ENCODE results near the gene PIM1.

The PIM1 gene

DNA sequence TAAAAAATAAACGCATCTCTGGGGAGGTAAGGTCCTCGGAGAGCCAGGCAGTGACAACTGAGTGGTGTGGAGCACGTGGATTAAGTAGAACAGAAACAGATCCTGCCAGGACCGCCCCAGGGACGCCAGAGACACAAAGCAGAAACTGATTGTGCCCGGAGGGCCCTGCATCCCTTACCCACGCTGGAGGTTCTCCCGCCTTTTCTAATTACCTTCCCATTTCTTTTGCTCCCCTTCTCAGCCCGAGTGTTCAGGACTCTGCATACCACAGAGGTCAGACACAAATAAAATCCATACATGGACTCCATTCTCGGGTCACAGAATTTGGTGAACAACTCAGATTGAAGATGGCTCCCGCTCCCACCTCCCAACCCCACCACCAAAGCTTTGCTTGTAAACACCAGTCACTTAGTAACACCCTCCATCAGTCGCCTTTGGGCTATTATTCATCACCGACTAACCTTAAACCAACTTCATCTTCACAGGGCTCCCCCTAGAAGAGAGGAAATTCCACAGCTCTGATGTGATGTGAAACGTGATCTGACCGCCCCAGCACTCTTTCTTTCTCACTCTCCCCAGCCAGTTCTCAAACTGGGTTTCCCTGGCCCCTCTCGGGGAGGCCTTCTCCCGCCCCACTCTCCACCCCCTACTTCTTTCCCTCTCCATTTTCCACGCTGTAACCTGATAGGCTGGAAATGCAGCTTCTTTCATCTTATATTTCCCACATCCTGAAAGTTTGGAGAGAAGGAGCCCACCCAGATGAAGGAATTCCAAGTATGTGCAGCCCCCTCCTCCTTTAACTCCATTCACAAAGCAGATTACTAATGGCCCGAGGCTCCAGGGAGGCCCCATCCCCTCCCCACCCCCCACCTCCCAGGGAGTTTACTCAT lies 32.5 kb upstream of the PIM1 start:
- DNase-seq (ENCODE audit: low read depth in 2 of 2), result peak; percentile 21 to 51

DNA sequence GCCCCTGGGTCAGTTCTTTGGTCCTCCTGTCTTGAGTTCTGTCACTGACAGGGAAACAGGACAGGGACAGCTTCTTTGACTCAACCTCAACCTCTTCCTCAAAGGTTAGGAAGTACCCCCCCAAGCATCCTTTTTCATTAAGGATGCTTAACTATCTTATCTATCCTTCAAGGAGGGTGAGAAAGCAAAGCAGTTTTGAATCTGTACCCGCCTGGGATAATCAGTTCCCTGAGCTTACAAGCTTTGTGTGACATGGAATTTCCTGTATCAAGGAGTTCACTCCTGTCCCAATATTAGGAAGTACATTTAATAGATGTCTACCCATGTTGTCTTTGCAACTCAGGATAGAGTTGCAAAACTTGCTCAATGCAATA lies 31.1 kb upstream of the PIM1 start:
- no peak for DNase-seq (ENCODE audit: low read depth in 2 of 2)

DNA sequence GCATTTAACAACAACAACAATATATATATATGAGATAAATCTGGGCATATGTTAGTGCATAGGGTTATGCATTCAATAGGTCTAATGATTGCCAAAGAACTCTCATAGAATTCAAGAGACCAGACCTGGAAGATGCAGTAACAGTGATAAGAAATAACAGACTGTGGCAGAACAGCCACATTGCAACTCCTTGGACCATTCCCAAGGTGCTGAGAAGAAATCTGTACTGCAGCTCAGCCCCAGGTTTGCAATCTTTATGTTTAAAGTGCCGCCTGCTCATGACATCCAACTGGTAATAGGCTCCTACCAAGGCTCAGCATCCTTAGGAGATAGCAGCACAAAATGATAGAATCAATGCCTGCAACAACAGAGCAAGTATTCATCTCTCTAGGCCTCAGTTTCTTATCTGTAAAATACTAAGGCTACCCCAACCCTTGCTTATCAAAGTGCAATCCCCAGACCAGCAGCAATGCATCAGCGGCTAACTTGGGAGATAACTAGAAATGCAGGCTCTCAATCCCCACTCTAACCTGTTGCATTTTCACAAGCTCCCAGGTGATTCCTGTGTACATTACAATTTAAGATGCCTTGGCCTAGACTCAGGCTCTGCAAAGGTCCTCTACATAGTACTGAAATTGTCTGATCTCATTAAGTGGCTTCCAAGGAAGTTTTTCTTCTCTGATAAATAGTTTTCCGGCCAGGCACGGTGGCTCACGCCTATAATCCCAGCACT lies 30.6 kb upstream of the PIM1 start:
- DNase-seq (ENCODE audit: low read depth in 2 of 2), result no peak

DNA sequence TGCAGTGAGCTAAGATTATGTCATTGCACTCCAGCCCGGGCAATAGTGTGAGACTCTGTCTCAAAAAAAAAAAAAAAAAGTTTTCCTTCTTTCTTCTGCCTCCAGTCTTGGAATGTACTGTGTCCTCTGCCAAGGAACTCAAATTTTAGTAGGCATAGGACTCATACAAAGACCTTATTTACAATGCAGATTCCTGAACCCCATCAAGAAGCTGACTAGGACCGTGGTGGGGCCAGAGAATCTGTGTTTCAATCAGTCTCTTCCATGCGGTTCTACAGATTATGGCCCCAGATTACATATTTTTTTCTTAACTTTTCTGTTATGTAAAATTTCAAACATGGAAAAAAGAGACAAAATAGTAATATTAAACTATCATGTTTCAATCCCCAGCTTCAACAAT lies 29.8 kb upstream of the PIM1 start:
- DNase-seq (ENCODE audit: low read depth in 2 of 2), result no peak

DNA sequence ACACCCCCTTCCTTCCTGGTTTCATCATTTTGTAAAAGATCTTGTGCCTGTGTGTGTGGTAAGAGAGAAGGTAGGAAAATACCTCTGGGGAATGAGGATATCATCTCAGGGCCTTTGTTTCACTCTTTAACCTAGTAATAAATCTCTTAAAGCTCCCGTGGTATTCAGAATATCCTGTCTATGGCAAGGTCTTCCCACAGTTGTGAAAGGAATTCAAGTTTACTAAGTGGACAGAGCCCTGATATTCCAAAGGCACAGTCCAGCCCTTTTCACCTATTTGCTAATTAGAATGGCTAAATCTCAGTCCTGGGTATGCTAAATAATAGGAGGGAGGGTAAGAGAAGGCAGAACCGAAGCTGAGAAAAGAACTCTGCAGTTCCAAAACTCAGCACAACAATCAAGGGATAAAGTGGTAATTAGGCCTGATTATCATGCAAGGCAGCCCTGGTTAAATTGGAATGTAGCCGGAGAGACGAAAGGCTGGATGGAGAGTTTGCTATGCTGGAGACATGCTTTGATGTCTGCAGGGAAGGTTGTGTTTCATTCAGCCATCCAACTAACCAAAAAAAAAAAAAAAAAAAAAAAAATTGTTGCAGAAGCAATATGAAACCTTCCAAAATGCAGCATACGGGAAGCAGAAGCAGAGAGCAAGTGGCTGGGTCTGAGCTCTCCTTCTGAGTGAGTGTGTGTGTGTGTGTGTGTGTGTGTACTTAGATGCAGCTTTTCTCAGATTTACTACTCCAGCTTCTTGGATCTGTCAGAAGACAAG lies 28.5 kb upstream of the PIM1 start:
- DNase-seq (ENCODE audit: low read depth in 2 of 2), result no peak

DNA sequence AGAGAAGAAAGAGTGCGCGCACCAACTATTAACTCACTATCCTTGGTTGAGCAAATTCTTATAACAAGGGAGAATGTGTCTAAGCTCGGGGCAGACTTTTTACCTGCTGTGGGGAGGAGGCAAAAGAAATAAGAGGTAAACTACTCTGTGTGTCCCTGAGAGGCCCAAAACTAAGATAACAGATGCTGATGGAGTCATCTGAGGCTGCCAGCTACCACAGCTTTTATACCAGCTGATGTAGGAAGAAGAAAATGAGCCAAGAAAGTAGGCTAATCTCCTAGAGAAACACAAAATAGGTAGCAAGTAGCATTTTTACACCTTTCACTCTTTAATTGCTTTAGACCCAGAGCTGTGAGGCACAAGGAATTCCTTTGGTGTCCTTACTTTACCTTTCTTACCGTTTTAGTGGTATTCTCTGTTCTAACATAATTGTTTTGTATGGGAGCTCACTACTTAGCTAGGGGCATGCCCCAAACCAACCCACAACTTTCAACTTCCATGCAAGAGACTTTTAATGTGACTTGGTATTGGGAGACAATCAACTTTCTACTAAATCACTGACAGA lies 27.8 kb upstream of the PIM1 start:
- DNase-seq (ENCODE audit: low read depth in 2 of 2), result no peak

DNA sequence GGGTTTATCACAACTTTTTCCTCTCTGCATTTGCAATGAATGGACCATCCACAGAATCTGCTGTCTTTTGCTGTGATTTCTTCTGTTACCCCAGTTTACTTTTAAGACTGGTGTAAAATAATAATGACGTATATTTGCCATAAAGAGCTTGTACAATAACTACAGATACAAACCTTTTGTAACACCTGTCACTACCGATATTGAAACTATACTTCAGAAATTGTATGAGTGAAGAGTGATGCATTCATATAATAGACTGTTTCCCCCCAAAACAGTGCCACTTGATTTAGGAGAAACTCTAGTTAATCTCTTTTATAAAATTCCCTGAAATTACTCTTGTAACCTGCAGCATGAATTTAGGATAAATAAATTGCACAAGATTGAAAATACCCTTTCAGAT lies 26.4 kb upstream of the PIM1 start:
- no peak for DNase-seq (ENCODE audit: low read depth in 2 of 2)

DNA sequence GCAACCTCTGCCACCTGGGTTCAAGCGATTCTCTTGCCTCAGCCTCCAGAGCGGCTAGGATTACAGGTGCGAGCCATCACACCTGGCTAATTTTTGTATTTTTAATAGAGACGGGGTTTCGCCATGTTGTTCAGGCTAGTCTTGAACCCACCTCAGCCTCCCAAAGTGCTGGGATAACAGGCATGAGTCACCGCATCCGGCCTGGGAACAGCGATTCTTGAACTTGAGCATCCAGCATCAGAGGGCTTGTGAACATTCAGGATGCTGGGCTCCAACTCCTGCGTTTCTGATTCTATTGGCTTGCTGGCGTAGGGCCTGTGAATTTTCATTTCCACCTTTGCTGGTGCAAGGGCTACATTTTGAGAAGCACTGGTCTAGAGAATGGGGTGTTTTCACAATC lies 24.5 kb upstream of the PIM1 start:
- DNase-seq (ENCODE audit: low read depth in 2 of 2), result no peak

DNA sequence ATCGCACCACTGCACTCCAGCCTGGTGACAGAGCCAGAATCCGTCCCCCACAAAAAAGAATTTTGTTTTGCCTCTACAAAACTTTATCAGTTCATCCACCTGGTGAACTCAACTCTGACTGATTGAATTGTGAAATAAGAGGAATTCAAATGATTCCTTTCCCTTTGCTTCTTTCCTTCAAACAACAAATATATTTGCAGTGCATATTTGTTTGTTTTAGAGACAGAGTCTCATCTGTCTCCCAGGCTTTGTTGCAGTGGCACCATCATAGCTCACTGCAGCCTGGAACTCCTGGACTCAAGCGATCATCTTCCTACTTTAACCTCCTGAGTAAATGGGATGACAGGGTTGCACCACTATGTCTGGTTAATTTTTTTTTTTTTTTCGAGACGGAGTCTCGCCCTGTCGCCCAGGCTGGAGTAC lies 23.2 kb upstream of the PIM1 start:
- no peak for DNase-seq (ENCODE audit: low read depth in 2 of 2)

DNA sequence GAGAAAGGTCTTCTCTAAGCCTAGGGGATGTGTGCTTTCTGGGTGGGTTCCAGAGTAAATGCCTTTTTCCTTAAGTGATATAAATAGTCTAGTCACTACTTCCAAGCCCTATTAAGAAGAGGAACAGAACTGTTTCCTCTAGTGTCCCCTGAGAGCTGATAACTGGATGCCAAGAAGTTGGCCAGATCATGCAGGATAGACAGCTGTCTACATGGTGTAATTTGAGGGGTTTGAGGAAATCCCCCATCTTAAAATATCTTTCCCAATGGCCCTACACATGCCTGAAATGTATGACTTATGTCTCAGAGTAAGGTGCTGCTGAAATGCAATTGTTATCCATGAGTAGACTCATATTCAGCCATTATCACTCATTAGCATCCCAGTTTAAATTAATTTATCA lies 20.2 kb upstream of the PIM1 start:
- DNase-seq (ENCODE audit: low read depth in 2 of 2), result no peak

DNA sequence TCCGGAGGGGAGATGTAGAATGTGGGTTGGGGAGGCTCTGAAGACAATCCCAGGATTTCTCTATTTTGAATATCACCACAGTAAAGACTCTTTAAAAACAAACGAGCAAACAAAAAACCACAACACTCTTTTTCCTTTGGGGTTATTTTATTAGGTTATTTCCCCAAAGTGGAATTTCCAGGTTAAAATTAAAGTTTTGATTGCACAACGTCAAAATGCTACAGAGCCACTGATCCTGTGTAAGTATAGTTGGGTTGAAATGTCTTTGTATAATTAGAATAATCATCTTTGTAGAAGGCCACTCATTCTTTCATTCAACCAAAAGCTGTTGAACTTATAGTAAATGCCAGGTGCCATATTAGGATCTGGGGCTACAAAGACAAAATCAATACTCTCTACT lies 19.6 kb upstream of the PIM1 start:
- DNase-seq (ENCODE audit: low read depth in 2 of 2), result no peak

DNA sequence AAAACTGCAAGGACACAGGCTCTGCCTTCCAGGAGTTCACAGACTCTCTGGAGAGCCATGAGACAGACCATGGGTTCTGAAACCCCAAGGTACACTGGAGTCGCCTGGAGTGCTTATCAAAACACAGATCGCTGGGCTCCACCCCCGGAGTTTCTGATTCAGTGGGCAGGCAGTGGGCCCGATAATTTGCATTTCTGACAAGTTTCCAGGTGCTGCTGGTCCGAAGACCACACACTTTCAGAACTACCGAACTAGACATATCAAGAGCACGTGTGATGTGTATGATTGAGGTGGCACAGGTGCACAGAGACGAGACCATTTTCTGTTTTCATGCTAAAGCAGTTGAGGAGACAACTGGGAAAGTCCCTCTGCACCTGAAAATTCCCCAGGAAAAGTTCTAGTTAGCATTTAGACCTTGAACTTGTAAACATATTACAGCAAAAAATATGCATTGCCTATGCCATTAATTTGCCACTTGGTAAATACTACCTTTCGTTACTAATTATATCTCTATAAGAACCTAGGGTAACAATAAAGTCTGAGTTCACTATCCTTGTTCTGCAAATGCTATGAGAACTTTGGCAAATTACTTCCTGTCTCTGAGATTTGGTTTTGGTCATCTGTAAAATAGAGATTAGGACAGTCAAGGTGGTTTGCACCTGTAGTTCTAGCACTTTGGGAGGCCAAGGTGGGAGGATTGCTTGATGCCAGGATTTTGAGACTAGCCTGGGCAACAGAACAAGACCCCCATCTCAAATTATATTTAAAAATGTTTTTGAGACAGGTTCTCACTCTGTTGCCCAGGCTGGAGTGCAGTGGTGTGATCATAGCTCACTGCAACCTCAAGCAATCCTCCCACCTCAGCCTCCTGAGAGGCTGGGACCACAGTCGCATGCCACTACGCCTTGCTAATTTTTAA lies 14.3 kb upstream of the PIM1 start:
- peak; percentile 46 to 63 for DNase-seq (ENCODE audit: low read depth in 2 of 2)

DNA sequence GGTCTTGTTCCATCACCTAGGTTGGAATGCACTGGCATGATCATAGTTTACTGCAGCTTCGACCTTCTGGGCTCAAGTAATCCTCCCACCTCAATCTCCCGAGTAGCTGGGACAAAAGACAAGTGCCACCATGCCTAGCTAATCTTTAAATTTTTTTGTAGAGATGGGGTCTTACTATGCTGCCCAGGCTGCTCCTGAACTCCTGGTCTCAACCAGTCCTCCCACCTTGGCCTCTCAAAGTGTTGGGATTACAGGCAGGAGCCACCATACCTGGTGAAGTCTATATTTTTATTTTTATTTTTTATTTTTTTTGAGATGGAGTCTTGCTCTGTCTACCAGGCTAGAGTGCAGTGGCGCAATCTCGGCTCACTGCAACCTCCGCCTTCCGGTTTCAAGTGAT lies 11.4 kb upstream of the PIM1 start:
- DNase-seq (ENCODE audit: low read depth in 2 of 2), result no peak

DNA sequence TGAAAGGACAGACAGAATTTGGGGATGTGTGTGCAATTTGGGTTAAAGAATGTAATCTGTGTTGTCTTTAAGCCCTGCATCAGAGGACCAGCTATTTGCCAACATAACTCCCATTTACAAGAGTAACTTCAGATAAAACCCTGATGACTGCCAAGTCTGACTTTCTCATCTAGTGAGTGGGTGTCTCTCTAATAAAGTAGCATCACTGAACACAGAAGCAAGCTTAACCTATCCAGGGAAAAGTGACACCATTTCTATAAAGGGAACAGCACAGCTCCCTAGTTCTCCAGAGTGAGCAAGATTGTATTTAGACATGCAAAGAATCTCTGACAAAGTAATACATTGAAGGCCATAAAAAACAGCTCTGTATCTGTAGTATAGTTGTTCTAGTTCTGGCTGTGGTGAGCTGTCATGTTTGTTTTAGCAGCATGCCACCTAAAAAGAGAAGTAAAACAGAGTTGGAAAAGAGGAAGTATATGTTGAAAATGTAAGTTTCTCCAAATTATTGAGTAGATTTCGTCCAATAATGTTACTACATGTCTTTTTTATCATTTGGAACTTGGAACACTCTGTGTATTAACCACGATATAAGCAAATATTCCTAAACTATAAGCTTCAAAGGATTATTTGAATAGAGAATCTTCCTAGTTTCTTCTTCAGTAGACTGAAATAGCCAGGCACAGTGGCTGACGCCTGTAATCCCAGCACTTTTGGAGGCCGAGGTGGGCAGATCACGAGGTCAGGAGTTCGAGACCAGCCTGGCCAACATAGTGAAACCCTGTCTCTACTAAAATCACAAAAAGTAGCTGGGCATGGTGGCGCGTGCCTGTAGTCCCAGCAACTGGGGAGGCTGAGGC lies 8.8 kb upstream of the PIM1 start:
- no peak for DNase-seq (ENCODE audit: low read depth in 2 of 2)

DNA sequence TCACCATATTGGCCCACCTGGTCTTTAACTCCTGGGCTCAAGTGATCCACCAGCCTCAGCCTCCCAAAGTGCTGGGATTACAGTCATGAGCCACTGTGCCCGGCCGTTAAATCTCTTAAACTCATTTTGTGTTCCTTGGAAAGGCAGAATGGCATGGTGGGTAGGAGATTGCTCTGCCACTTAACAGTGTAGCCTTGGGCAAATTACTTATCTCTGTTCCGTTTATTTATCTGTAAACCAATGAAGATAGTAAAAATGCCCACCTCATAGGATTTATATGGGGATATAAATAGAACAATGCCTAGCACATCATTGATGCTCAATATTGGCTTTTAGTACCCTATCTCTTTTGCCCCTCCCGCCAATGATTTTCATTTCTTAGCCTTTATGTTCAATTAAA lies 7.2 kb upstream of the PIM1 start:
- DNase-seq (ENCODE audit: low read depth in 2 of 2), result no peak

DNA sequence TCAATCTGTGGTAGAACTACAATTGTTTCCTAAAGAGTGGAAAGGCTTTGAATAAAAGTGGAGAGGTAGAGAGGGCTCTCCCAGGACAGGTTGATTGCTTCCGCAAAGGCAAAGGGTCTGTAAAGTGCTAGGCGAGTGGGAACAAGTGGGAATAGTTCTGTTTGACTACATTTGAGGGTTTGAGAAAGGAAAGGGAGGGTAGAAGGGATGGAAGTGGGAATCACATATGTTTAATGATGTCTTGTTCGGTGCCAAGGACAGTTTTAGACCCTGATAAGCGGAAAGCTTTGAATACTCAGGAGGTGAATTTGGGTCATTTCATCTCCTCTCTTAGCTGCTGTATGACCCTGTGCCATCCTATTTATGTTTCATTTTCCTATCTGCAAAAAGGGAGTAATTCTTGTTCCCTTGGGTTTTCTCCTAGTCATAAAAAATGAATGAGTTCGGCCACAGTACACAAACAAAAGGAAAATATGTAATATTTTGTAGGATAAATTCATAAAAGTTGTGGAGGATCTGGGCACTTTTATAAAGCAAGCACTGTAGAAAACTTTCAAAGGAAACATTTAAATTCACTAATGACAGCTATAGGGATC lies 1.7 kb upstream of the PIM1 start:
- DNase-seq (ENCODE audit: low read depth in 2 of 2), result no peak

DNA sequence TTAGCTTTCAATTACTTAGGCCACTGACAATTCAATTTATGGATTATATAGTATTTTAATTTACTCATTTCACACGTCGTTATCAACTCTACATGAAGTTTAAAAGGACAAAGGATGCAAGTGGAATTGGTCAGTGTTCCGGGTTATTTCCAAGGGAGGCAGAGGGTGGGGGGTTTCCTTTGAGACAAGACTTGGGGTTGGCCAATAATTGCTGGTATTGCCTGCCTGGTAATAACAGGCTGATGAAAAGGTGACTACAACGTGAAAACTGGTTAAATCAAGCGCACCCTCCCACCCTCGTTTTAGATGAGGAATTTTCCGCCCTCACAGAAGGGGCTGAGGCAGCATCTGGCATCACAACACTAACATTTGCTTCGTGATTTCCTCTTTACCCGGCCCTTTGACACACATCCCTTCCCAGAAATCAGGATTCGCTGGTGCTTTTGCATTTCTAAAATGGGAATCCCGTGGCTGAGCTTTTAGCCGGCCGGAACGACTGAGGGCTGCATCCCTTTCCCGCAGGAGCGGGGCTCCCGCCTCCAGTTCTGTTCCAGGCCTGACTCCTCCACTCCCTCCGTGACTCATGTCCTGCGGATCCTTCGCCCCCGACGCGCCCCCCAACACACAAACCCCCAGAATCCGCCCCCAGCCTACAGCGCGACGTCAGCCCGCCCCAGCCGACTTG lies 999 bp upstream of the PIM1 start:
- DNase-seq (ENCODE audit: low read depth in 2 of 2), result no peak

DNA sequence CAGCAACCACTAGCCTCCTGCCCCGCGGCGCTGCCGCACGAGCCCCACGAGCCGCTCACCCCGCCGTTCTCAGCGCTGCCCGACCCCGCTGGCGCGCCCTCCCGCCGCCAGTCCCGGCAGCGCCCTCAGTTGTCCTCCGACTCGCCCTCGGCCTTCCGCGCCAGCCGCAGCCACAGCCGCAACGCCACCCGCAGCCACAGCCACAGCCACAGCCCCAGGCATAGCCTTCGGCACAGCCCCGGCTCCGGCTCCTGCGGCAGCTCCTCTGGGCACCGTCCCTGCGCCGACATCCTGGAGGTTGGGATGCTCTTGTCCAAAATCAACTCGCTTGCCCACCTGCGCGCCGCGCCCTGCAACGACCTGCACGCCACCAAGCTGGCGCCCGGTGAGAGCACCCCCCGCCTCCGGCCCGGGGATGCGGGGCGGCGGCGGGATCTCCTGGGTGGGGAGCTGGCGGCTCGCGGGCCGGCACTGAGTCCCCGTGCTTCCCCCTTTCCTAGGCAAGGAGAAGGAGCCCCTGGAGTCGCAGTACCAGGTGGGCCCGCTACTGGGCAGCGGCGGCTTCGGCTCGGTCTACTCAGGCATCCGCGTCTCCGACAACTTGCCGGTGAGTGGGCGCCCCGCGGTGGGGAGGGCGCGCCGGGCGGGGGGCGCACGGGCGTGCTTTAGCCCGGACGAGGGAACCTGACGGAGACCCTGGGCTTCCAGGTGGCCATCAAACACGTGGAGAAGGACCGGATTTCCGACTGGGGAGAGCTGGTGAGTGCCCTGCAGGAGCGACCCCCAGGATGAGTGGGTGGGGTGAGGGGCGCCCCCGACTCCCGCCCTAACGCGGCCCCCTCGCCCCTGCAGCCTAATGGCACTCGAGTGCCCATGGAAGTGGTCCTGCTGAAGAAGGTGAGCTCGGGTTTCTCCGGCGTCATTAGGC lies 585 bp downstream of the PIM1 start:
- peak; percentile 39 to 44 for DNase-seq (ENCODE audit: low read depth in 2 of 2)
